ENCODE data around the gene CCN5.
A peak's percentile ranks its signal among the peaks of the same experiment; 100 is the strongest.

The CCN5 gene

DNA sequence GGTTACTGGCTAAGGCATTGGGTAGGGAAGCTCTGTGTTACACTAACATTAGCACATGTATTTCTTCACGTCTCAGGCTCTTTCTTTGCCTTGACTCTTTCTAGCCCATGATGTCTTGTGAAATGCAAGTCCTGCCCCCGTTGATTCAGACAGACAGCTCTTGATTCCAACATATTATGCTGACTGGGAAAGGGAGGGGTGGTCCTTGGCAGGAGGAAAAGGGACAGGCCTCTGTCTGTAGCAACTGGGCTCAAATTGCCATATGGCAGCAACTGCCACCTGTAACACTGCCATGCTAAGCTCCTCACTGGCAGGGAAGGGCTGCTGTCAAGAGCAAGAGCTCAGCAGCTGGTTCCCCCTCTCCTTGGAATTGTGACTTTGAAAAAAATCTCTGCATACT lies 24.8 kb downstream of the CCN5 start:
- peak; percentile 20 to 86 for DNase-seq

DNA sequence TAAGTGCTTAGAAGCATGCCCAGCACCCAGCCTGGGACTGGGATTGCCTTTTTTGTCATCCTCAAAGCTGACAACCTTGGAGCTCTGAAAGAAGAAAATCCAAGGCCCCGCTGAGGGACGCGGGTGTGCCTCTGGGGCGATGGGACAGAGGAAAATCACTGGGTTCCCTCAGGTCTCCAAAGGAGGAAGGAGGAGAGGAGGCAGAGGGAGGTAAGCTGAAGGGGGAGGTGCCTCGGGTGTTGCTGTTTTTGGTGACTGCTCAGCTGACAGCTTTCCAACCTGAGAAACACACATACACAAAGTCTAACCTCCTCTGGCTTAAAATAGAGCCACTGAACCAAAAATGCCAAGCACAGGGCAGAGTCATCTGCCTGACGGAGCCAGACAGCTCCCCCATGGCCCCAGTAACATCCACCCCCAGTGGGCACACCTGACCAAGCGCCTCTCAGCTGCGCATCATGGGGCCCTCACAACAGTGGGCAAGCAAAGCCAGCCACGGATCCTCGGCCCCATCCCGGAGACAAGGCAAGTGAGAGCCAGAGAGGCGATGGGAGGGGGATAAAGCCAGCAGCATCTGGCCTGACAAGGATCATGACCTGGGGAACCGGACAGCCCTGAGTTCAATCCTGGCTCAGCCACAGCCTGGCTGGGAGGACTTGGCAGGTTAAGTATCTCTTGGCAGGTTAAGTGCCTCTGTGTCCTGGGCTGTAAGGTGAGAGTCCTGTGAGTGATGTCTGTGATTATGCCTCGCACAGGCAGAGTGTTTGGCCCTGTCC lies 27.3 kb downstream of the CCN5 start:
- no peak for DNase-seq

DNA sequence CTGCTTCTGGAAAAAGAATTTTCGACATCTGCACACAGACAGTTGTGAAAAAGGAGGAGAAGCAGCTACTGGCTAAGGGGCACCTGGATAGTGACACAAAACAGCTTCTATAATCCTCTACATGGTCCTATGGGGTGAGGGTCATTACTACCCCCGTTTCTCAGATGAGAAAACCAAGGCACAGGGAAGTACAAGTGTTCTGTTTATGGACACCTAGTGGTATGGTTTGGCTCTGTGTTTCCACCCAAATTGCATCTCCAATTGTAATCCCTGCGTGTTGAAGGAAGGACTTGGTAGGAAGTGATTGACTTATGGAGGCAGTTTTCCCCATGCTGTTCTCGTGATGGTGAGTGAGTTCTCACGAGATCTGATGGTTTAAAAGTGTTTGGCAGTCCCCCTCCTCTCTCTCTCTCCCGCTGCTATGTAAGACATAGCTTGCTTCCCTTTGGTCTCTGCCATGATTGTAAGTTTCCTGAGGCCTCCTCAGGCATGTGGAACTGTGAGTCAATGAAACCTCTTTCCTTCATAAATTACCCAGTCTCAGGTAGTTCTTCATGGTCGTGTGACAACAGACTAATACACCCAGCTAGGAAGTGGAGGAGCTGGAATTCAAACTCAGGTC lies 28.0 kb downstream of the CCN5 start:
- no peak for DNase-seq

DNA sequence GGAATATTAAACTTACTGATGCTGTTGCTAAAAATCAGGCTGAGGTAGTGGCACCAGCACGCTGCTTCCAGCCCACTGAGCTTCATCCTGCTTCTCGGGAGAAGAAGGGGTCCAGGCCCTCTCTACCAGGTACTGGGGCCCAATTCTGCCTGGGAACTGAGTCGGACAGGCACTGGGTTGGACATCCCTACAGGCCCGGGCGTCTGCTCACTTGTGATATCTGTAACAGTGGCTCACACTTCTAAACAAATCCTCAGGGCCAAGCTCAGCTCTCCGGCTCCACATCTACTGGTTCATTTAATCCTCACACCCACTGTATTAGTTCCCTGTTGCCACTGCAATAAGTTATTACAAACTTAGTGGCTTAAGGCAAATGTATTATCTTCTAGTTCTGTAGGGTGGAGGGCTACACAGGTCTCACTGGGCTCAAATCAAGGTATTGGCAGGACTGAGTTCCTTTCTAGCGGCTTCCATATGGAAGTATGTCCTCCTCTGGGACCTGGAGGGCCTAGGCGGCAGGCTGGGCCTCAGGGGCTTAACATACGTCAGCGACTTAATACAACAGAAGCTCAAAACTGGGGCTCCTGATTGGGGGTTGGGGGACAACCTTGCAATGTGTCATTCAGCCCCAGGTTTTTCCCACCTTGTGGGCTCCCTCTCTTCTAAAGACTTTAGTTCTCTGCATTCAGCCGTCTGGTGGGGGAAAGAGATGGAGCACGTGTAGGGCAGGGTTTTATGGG lies 28.9 kb downstream of the CCN5 start:
- DNase-seq: no peak

DNA sequence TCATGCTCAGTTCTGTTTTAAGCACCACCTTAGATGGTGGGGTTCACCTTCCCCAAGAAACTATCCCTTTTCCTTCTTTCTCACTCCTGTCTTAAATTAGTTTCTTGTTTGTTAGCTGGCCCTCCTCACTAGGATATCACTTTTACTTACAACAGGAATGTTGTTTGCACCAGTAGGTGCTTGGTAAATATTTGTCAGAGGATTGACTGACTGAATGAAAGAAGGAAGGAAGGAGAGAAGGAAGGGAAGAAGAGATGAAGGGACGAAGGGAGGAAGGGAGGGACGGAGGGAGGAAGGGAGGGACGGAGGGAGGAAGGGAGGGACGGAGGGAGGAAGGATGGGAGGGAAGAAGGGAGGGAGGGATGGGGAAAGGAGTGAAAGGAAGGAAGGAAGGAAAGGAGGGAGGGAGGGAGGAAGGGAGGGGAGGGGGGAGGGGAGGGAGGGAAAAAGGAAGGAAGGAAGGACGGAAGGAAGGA lies 30.0 kb downstream of the CCN5 start:
- DNase-seq: no peak

DNA sequence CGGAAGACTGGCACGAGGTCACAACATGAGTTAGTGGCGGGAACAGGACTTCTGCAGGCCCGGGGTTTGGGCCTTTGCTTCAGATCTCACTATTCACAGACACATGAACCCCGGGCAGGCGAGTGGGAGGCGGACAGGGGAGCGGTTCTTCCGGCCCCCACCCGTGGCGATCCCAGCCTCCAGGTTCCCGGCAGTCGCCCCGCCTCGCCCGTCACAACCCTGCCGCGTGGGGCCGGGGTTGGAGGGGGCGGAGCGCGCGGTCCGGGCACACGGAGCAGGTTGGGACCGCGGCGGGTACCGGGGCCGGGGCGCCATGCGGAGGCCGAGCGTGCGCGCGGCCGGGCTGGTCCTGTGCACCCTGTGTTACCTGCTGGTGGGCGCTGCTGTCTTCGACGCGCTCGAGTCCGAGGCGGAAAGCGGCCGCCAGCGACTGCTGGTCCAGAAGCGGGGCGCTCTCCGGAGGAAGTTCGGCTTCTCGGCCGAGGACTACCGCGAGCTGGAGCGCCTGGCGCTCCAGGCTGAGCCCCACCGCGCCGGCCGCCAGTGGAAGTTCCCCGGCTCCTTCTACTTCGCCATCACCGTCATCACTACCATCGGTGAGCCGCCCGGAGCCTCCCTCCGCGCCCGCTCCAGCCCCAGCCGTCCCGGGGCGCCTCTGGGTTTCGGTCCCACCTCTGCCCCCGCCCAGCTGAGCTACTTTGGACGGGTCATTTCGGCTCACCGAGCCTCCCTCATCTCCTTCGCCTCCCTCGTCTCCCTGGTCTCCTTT lies 30.6 kb downstream of the CCN5 start, which contains the start of gene KCNK15:
Gene KCNK15 (plus strand): TSS at position 268 of the 769 bp plus-strand sequence. CDS start 46 bp downstream, at position 314.
- no peak for DNase-seq

DNA sequence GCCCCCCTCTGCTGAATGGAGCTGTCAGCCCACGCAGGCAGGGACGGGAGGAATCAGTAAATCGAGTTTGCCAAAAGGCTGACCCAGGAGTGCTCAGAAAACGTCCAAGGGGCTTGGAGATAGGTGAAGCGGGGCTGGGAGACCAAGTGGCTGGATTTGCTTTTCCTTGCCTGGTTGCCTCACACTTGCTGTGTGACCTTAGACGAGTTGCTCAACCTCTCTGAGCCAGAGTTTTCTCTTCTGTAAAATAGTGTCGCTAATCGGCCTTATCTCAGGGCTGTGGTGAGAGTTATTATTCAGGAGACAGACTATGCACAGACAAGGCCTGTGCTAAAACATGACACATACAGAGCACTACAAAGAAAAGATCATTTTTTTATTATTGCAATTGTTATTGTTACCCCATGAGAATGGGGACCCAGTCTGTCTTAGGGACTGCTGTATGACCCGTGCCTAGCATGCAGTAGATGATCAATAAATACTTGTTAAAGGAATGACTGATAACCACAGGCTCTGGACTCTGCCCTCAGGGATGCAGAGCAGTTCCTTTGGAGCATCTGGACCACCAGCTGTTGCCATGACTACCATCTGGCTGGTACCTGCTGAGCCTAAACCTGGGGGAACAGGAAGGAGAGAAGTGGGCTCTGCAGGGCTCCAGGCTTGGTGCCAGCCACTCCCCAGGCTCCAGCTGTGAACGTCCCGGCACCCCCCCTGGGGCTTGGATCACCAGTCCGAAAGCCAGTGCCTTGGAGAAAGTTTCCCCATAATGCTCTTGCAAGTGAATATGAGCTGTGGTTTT lies 31.4 kb downstream of the CCN5 start:
- peak in 1 of 2 experiments; percentile 63 for DNase-seq

DNA sequence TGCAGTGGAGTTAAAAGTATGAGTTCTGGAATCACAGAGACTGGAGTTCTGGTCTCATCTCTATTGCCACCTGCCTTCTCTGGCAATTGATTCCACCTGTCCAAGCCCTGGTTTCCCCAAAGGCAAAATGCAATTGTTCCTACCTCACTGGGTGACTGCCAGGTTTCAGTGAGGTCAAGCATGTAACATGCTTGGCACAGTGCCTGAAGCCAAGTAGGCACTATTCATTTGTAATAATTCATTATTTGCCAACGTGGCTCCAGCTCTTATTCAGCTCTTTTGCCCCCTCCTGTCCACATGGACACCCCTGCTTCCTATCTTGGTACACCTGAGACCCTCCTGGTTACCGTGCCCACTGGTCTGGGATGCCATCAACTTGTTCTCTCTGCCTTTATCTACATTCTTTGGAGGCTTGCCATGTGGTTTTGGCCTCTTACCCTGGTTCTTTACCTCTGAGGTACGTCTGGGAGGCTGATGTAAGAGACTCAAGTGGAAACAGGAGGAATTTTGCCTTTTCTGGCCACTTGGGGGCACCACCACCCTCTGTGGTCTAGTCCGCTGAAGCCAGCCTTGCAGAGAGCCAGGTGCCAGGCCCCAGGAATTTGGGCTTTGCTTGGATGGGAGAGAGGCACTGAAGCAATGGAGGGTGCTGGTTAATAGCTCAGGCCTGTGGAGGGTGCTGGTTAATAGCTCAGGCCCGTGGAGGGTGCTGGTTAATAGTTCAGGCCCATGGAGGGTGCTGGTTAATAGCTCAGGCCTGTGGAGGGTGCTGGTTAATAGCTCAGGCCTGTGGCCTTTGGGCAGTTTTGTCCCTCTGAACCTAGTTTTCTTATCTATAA lies 32.2 kb downstream of the CCN5 start:
- peak; percentile 51 to 87 for DNase-seq

DNA sequence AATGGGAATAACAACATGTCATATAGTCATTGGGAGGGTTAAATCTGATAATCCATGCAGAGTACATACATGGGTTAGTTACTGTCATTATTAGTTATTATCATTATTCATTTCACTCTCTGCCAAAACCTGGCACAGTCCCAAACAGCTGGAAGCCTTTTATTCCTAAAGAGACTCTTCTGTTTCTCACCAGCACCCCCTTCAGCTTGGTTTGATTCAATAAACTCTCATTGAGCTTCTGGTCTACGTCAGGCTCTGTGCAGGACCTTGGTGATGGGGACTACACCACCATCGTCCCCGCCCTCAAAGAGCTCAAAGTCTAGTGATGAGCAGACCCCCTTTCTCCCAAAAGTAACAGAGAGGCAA lies 32.8 kb downstream of the CCN5 start:
- no peak for DNase-seq

DNA sequence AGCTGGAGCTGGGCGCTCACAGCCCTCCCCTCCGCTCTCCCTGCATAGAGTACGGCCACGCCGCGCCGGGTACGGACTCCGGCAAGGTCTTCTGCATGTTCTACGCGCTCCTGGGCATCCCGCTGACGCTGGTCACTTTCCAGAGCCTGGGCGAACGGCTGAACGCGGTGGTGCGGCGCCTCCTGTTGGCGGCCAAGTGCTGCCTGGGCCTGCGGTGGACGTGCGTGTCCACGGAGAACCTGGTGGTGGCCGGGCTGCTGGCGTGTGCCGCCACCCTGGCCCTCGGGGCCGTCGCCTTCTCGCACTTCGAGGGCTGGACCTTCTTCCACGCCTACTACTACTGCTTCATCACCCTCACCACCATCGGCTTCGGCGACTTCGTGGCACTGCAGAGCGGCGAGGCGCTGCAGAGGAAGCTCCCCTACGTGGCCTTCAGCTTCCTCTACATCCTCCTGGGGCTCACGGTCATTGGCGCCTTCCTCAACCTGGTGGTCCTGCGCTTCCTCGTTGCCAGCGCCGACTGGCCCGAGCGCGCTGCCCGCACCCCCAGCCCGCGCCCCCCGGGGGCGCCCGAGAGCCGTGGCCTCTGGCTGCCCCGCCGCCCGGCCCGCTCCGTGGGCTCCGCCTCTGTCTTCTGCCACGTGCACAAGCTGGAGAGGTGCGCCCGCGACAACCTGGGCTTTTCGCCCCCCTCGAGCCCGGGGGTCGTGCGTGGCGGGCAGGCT lies 35.1 kb downstream of the CCN5 start:
- DNase-seq: no peak

DNA sequence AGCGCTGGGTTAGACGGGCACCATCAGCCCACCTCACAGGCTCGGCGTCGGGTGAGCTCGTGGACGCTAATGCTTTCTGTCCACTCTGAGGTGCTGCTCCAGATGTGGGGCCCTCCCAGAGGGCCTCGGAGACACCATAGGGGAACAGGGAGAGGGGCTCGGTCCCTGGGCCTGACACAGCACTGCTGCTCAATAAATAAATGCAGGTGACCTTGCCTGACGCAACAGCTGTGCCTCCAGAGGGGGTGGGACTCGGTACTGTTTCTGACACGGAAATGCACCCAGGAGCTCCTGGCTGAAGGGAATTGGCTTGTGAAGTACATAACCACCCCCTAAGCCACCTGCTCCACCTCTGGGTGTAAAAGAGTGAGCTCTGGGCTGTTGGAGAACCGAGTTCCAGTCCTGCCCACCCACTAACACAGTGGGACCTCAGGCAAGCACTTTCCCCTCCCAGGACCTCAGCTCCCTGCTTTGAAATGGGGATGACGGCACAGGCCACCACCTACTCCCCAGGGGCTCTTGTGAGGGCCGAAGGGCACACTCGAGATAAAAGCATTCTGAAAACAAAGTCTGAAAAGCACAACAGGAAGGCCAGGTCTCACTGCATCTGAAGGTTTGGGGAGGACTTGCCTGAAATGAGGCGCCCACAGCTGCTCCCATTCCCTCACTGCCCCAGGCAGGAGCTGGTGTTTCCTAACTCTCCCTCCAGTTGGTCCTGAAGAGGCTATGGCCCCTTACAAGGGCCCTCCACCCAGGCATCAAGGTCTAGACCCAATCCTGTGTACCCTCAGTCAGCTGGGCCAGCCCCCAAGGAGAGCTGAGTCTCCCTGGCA lies 37.1 kb downstream of the CCN5 start:
- no peak for DNase-seq

DNA sequence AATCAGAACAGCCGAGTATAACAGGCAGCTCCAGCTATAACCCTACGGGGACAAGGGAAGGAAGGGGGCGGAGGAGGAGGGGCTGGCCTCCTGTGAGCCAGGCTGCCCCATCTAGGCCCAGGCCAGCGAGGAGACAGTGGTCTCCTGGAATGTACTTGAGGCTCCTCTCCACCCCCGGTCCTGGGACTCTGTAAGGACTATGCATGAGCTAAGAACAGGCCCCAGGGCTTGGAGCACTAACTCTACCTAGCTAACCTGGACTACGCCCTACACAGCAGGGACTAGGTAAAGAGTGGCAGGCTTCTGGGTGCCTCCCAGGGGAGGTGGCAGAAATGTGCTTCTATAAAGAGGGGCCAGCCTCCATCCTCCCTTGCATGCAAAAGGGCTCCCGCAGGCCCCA lies 39.4 kb downstream of the CCN5 start:
- no peak for DNase-seq

DNA sequence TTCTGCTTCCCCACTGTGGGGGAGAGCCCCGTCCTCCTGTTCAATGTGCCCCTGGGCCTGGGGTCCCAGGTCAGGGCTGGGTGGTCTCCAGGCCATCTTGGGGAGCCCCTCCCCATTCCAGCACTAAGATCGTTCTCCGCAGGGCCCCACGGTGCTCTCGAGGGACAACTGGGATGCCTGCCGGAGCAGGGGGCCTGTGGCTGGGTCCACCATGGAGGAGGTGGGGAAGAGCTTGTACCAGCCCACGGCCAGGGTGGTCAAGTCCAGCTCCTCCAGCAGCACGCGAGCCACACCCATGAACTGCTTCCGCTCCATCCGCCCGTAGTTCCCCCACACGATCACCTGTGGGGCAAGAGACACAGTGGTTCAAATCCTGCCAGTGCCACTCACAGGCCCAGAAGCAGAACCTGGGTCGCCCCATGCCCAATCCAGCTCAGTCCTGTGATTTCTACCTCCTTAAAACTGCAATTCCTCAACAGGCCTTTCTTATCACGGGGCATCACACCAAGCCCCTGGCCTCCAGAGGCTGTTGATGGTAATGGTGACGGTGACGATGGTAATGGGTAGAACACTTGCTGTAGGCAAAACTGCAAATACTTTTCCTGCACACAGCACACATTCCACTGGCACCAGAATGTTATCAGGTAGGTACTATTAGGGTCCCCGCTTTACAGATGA lies 41.0 kb downstream of the CCN5 start:
- no peak for DNase-seq

DNA sequence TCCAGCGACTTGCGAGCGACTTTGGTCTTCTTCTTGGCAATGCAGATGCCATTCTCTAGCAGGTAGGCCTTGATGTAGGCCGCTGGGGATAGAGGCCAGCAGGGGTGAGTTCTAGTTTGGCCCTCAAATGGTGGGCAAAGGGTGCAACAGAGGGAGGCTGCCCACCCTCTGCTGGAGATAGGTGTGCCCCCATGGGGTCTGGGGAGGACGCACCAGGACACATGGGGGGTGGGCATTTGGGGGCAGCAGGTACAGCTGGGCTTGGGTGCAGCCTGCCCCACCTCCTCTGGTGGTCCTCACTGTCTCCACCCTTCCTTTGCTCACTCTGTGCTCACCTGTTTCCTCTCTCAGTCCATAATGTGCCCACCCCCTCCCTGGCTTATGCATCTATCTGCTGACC lies 41.8 kb downstream of the CCN5 start:
- no peak for DNase-seq

DNA sequence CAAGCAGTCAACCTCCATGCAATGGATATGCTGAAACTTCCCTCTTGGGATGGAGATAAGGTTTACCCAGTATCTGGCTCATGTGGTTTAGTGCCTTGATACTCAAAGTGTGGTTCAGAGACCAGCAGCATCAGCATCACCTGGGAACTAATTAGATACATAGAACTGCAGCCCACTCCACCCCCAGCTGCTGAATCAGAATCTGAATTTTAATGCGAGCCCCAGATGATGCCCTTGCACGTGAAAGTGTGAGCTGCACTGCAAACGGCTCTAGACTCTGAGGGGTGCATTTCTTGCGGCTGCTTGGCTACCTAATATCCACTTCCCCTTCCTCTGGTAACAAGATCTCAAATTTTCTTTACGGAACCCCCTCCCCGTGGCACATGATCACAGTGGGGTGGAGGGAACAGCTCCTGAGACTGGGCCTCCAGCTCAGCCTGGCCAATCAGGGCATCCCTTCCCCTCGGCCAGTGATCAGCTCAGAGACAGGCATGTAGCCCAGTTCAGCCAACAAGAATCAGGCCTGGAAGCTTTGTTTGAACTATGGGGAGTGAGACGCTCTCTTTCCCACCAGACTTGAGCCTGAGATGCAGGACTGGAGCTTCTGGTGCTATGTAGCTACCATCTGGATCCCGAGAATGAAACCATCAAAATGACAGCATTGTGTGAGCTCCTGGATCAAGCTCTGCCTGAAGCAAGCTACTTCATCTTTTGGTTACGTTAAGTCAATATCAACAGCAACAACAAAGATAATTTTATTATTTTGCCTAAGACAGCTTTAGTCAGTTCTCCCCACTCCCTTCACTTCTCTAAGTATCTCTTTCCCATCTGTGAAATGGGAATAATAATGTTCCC lies 43.3 kb downstream of the CCN5 start:
- no peak for DNase-seq

DNA sequence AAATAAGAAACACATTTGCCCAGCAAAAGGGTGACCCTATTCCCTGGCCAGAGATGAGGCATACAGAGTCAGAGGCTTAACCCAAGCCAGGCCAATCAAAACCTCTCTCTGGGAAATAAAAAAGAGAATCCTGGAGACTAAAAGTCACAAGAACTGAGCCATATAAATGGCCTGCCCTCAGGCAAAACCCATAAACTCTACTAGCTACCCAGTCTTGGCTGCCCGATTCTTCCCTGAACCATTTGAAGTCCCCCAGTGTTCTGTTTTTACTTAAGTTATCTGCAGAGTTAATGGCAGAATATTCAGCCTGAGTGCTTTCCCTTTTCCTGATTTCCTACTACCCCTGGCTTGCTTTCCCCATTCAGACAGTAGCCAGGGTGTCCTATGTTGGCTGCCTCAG lies 44.4 kb downstream of the CCN5 start:
- DNase-seq: no peak

DNA sequence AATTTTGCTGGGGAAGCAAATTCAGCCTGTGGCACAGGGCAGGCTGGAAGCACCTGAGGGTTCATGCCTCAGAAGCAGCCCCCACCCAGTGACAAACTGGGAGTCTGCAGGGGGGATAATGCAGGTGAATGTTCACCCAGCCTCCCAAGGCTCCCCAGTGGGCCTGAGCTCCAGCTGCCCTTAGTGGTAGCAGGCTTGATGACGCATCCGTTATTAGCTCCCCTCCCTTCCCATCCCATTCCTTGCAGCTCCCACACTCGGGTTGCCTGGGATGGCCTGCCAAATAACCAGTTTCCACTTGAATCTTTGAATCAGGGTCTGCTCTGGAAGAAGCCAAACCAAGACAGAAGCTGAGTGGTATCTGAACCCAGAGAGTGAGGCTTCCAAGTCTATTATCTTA lies 46.3 kb downstream of the CCN5 start:
- no peak for DNase-seq

Data from NCI-H446 (cell line).